Hepatocyte (in vitro differentiated cells): ENCODE measurements around the gene KIAA0753.

Source experiments
- CTCF ChIP-seq: fragments of 200-600 bp; sonication (generic); IDR thresholded peaks from 2 replicates; pipeline ENCODE4 v1.5.1; 2016; ENCODE audit warnings: antibody characterized with exemption, mild to moderate bottlenecking; ENCODE audit not compliant: poor library complexity
- EZH2 ChIP-seq: fragments of 200-600 bp; sonication (generic); IDR thresholded peaks from 2 replicates; pipeline ENCODE4 v1.6.1; 2016; ENCODE audit warnings: antibody characterized with exemption, mild to moderate bottlenecking, borderline replicate concordance
- EZH2phosphoT487 ChIP-seq: fragments of 200-600 bp; sonication (generic); IDR thresholded peaks from one replicate; pipeline ENCODE4 v1.6.1; 2018; ENCODE audit warnings: antibody characterized with exemption, mild to moderate bottlenecking, low read depth, moderate library complexity; ENCODE audit not compliant: unreplicated experiment, severe bottlenecking

- TF ChIP-seq CTCF = no peak
- peak; percentile 60 for TF ChIP-seq EZH2
- peak; percentile 31 for TF ChIP-seq EZH2phosphoT487
Observed at GRCh38 chr17:6555331-6556120, 85.0 kb downstream of the KIAA0753 start.
